Prostate gland (tissue), 2 donors: ENCODE results near the gene APOA5. TPM values are rescaled to one million over a fixed set of nuclear protein-coding genes. Genes with fewer than 3 reads are reported as not detected.
"Not testable (repeated sequence)": the region's sequence is repeated elsewhere in the genome, so short reads cannot be mapped to it uniquely, and the experiment has no call there.

Experiments
- DNase-seq: peaks from one replicate; pipeline ENCODE4 v3.0.0-alpha.2; 2019; ENCODE audit warnings: low spot score
- H3K27ac ChIP-seq, 2 donors: fragments of 200-600 bp; sonication (generic); 2 replicates each; pipeline ENCODE4 v1.5.1; 2017 to 2019
- H3K27me3 ChIP-seq: fragments of 200-600 bp; sonication (generic); replicated peaks from 2 replicates; pipeline ENCODE4 v1.5.1; 2019; ENCODE audit not compliant: insufficient read depth
- H3K36me3 ChIP-seq, 2 donors: fragments of 200-600 bp; sonication (generic); 1 replicate in 1 of 2; 2 replicates in 1 of 2; pipeline versions ENCODE4 v1.5.1 to v1.8.1; 2017 to 2019
- H3K4me1 ChIP-seq: fragments of 200-600 bp; sonication (generic); replicated peaks from 2 replicates; pipeline ENCODE4 v1.5.1; 2019
- H3K4me3 ChIP-seq, 2 donors: fragments of 200-600 bp; sonication (generic); 2 replicates each; pipeline ENCODE4 v1.5.1; 2017 to 2019
- H3K9me3 ChIP-seq: fragments of 200-600 bp; sonication (generic); 2 replicates; pipeline ENCODE4 v1.5.1; 2017
- CTCF ChIP-seq, 4 experiments: fragments of 200-600 bp in 2 of 4; fragments of 450-650 bp in 2 of 4; sonication (generic) in 2 of 4; IDR thresholded peaks; 1 replicate in 3 of 4; 2 replicates in 1 of 4; pipeline ENCODE4 v1.5.1; 2016 to 2019; ENCODE audit warnings: antibody characterized with exemption in 4 of 4, mild to moderate bottlenecking in 2 of 4, moderate library complexity in 2 of 4
- POLR2A ChIP-seq: fragments of 450-650 bp; IDR thresholded peaks from one replicate; pipeline ENCODE4 v1.6.1; 2016; ENCODE audit warnings: antibody characterized with exemption, mild to moderate bottlenecking
- POLR2AphosphoS5 ChIP-seq: sonication (generic); formaldehyde crosslinking; IDR thresholded peaks from one replicate; pipeline ENCODE4 v1.6.1; 2017; ENCODE audit warnings: antibody characterized with exemption
- WGBS: methylation state at CpG from one replicate; pipeline ENCODE4 v1.1.5; 2018; 5-methylcytosine and 5-hydroxymethylcytosine counted together
- intact Hi-C: fragments of 100-400 bp; cut with DNase I; formaldehyde crosslinking; loops from one replicate; pipeline ENCODE4 v1.14.2; 2022
- total RNA-seq, 2 donors: library from RNA; depleted of rRNA; stranded (reverse); fragments of >200 nt; gene quantifications; one replicate each; pipeline ENCODE4 v1.1.0, GENCODE V29; 2016

Gene APOA5
- total RNA-seq, 2 donors from 2014 or later, result 0.87 TPM; not detected in 1

GRCh38 chr11:116772443-116773202, 19.1 kb downstream of the APOA5 start, which contains the start of gene BUD13:
Gene BUD13, minus strand, starts transcription at chr11:116772987. Its CDS starts 23 bp downstream, at chr11:116772964.
- TF ChIP-seq CTCF (IDR thresholded peaks at IDR 0.05) (peak in 2 of 4 experiments; percentile 24 to 28), POLR2A (peak; percentile 37), POLR2AphosphoS5 (peak; percentile 93)
- Histone ChIP-seq H3K9me3 (no peaks in the 10 kb centered on the region), H3K27ac (peak within 1 kb of the TSS; percentile 93), H3K27me3 (no peaks in the 10 kb centered on the region), H3K4me1 (no peaks in the 10 kb centered on the region), H3K4me3 (peak within 1 kb of the TSS; percentile 73 to 74), H3K36me3 (no peaks in the 10 kb centered on the region)
- 0% methylated on average over 54 of the region's 73 CpGs for WGBS
- intact Hi-C loops, result no loop called here
- DNase-seq, result peak; percentile 86

GRCh38 chr11:116771935-116772334, 19.7 kb downstream of the APOA5 start:
- Histone ChIP-seq H3K4me3 (peak overlapping the region; percentile 73 to 74), H3K27me3 (no peaks in the 10 kb centered on the region), H3K36me3 (no peaks in the 10 kb centered on the region), H3K4me1 (no peaks in the 10 kb centered on the region), H3K27ac (peak overlapping the region in 1 of 2 donors; percentile 93), H3K9me3 (no peaks in the 10 kb centered on the region)
- 0% methylated on average over 2 of the region's 2 CpGs for WGBS
- intact Hi-C loops, result no loop called here
- no peak for DNase-seq
- no peak for TF ChIP-seq CTCF (IDR thresholded peaks at IDR 0.05)
- no peak for TF ChIP-seq POLR2A
- no peak for TF ChIP-seq POLR2AphosphoS5

- no peak overlapping the region for H3K27ac ChIP-seq
- intact Hi-C loops, result no loop called here
- H3K36me3 ChIP-seq, result peaks cover 4% of the 10 kb centered on the region in 2 donors
- no peaks in the 10 kb centered on the region for H3K9me3 ChIP-seq
- 77% methylated on average over 2 of the region's 2 CpGs for WGBS
- no peaks in the 10 kb centered on the region for H3K27me3 ChIP-seq
- H3K4me3 ChIP-seq, result no peak overlapping the region
- no peaks in the 10 kb centered on the region for H3K4me1 ChIP-seq
- no peak for DNase-seq
- TF ChIP-seq POLR2AphosphoS5, result no peak
- TF ChIP-seq POLR2A, result no peak
- no peak for TF ChIP-seq CTCF (IDR thresholded peaks at IDR 0.05)
Measured at GRCh38 chr11:116762132-116762531, 29.5 kb downstream of the APOA5 start.

GRCh38 chr11:116756044-116756443, 35.6 kb downstream of the APOA5 start:
- H3K4me1 ChIP-seq, DNase-seq, H3K36me3 ChIP-seq, H3K27me3 ChIP-seq, H3K9me3 ChIP-seq, intact Hi-C loops, H3K4me3 ChIP-seq, H3K27ac ChIP-seq: not testable (repeated sequence)
- 83% methylated on average over 8 of the region's 8 CpGs for WGBS

GRCh38 chr11:116750070-116750718, 41.5 kb downstream of the APOA5 start:
- no peak overlapping the region for H3K4me3 ChIP-seq
- intact Hi-C loops, result no loop called here
- no peaks in the 10 kb centered on the region for H3K27me3 ChIP-seq
- H3K9me3 ChIP-seq, result no peaks in the 10 kb centered on the region
- 93% methylated on average over 2 of the region's 2 CpGs for WGBS
- no peak overlapping the region for H3K27ac ChIP-seq
- peaks cover 0 to 4% of the 10 kb centered on the region in 2 donors for H3K36me3 ChIP-seq
- TF ChIP-seq POLR2A, result no peak
- no peak for TF ChIP-seq POLR2AphosphoS5
- no peak for TF ChIP-seq CTCF (IDR thresholded peaks at IDR 0.05)
- H3K4me1 ChIP-seq, result no peaks in the 10 kb centered on the region
- DNase-seq, result no peak
